ENCODE measurements around the gene ZNF407. TPM values are rescaled to one million over a fixed set of nuclear protein-coding genes. Genes with fewer than 3 reads are reported as not detected.

Gene ZNF407
- total and polyA plus RNA-seq, 12 donors, result 2.5 to 20.2 (median 8.4) TPM

DNA sequence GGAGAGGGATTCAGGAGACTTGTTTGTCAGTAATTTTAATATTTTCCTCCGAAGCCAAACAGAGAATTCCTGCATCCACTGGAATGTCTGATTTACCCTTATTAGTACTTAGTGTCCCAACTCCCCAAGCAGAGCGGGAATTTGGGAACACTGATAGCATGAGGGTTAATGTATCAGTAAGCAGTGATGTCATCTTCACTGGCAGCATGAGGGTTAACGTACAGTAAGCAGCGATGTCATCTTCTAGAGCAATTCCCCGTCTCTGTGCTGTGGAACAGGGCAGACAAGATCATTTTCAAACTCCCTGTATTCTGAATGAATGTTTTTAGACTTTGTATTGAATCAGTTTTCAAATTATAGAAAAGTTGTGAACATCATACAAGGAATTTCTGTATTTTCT lies 228.9 kb downstream of the ZNF407 start:
- Histone ChIP-seq H3K36me3 (replicated peaks in 1 of 2) (no peaks in the 10 kb centered on the region), H3K27ac (no peak overlapping the region), H3K4me1 (replicated peaks in 1 of 2) (no peaks in the 10 kb centered on the region), H3K4me3 (no peak overlapping the region), H3K27me3 (no peaks in the 10 kb centered on the region), H3K9me3 (replicated peaks in 1 of 3) (no peaks in the 10 kb centered on the region)
- TF ChIP-seq, protein P1, sequence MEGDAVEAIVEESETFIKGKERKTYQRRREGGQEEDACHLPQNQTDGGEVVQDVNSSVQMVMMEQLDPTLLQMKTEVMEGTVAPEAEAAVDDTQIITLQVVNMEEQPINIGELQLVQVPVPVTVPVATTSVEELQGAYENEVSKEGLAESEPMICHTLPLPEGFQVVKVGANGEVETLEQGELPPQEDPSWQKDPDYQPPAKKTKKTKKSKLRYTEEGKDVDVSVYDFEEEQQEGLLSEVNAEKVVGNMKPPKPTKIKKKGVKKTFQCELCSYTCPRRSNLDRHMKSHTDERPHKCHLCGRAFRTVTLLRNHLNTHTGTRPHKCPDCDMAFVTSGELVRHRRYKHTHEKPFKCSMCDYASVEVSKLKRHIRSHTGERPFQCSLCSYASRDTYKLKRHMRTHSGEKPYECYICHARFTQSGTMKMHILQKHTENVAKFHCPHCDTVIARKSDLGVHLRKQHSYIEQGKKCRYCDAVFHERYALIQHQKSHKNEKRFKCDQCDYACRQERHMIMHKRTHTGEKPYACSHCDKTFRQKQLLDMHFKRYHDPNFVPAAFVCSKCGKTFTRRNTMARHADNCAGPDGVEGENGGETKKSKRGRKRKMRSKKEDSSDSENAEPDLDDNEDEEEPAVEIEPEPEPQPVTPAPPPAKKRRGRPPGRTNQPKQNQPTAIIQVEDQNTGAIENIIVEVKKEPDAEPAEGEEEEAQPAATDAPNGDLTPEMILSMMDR (IDR thresholded peaks at IDR 0.05), result no peak
- no peak for TF ChIP-seq POLR2A (IDR thresholded peaks at IDR 0.05)
- DNase-seq, result no peak
- intact Hi-C loops (cut with DNase I), result no loop called here
- WGBS, 4 donors, result 85 to 94% (median 93%) methylated on average over 5 of the region's 5 CpGs

DNA sequence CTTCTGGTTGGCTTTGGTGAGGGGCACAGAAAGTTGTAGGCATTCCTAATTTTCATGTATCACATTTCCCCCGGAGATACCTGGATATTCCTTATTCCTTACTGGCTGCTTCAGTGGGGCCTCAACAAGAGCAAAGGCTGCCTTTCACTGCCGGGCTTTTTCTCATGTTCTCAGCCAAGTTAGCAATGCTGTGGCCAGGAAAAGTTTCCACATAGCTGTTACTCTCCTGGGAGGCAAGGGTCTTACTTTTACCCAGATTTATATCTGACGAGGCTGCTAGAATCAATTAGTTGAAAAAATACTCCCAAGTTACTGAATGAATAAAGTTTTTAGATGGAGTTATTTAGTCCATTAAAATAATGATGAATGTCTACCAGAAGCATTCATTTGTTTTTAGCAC lies 230.5 kb downstream of the ZNF407 start:
- TF ChIP-seq, protein P1 (IDR thresholded peaks at IDR 0.05), result no peak
- TF ChIP-seq POLR2A (IDR thresholded peaks at IDR 0.05), result no peak
- Histone ChIP-seq H3K9me3 (replicated peaks in 1 of 3) (no peaks in the 10 kb centered on the region), H3K4me1 (replicated peaks in 1 of 2) (no peaks in the 10 kb centered on the region), H3K27me3 (no peaks in the 10 kb centered on the region), H3K27ac (no peak overlapping the region), H3K4me3 (no peak overlapping the region), H3K36me3 (replicated peaks in 1 of 2) (no peaks in the 10 kb centered on the region)
- intact Hi-C loops (cut with DNase I), result no loop called here
- no peak for DNase-seq
- 80 to 85% (median 83%) methylated on average over 3 of the region's 3 CpGs for WGBS, 4 donors

- Histone ChIP-seq H3K4me3 (no peak overlapping the region), H3K9me3 (replicated peaks in 1 of 3) (no peaks in the 10 kb centered on the region), H3K27ac (no peak overlapping the region), H3K4me1 (replicated peaks in 1 of 2) (no peaks in the 10 kb centered on the region), H3K36me3 (replicated peaks in 1 of 2) (no peaks in the 10 kb centered on the region), H3K27me3 (no peaks in the 10 kb centered on the region)
- no peak for DNase-seq
- 88 to 93% (median 93%) methylated on average over 13 of the region's 13 CpGs for WGBS, 4 donors
- intact Hi-C loops (cut with DNase I), result no loop called here
- TF ChIP-seq, protein P1 (IDR thresholded peaks at IDR 0.05), result no peak
- no peak for TF ChIP-seq POLR2A (IDR thresholded peaks at IDR 0.05)
These were observed 234.0 kb downstream of the ZNF407 start for GRCh38 chr18:74831571-74832250.

DNA sequence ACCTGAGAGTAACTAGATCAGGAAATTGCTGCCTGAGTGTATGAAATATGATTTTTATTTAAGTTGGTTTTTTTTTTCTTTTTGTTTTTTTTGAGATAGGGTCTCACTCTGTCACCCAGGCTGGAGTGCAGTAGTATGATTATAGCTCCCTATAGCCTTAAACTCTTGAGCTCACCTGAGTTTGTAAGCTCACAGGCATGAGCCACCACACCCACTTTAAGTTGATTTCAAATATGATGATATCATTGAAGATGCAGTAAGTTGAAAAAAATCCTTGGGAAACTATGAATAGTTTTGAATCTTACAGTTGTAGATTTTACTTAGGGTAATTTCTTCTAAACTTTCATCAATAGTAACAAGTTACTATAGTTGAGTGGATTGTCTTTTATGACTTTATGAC lies 234.7 kb downstream of the ZNF407 start:
- no peak for DNase-seq

More for the DNA sequence above, 234.7 kb downstream of the ZNF407 start:
- no peak overlapping the region for H3K27ac ChIP-seq
- no peaks in the 10 kb centered on the region for H3K36me3 ChIP-seq (replicated peaks in 1 of 2)
- TF ChIP-seq, protein P1 (IDR thresholded peaks at IDR 0.05), result no peak
- intact Hi-C loops (cut with DNase I), result no loop called here
- H3K27me3 ChIP-seq, result no peaks in the 10 kb centered on the region
- no peak overlapping the region for H3K4me3 ChIP-seq
- H3K4me1 ChIP-seq (replicated peaks in 1 of 2), result no peaks in the 10 kb centered on the region
- no peaks in the 10 kb centered on the region for H3K9me3 ChIP-seq (replicated peaks in 1 of 3)

Measured in adrenal gland (tissue), 12 donors.